ENCODE measurements around the gene RABL6.
"Not testable (repeated sequence)": the region's sequence is repeated elsewhere in the genome, so short reads cannot be mapped to it uniquely, and the experiment has no call there.

The RABL6 gene

GRCh38 chr9:136784997-136785361 lies 22.8 kb upstream of the RABL6 start:
- Histone ChIP-seq H3K9me3 (ENCODE audit: low read length) (no peaks in the 10 kb centered on the region), H3K27me3 (ENCODE audit: insufficient read depth, low read length) (peaks cover 10% of the 10 kb centered on the region), H3K36me3 (ENCODE audit: insufficient read depth, low read length) (no peaks in the 10 kb centered on the region), H2AFZ (ENCODE audit: low read depth, low read length) (no peak overlapping the region), H3K4me1 (ENCODE audit: insufficient read depth, low read length) (peaks cover 11% of the 10 kb centered on the region), H3K4me3 (ENCODE audit: low read length) (no peak overlapping the region)

- not testable (repeated sequence) for H3K36me3 ChIP-seq (ENCODE audit: insufficient read depth, low read length); H3K27me3 ChIP-seq (ENCODE audit: insufficient read depth, low read length); H3K4me3 ChIP-seq (ENCODE audit: low read length); H3K9me3 ChIP-seq (ENCODE audit: low read length); H2AFZ ChIP-seq (ENCODE audit: low read depth, low read length)
- peaks cover 17% of the 10 kb centered on the region for H3K4me1 ChIP-seq (ENCODE audit: insufficient read depth, low read length)
Measured at GRCh38 chr9:136785565-136786355, 22.0 kb upstream of the RABL6 start.

- Histone ChIP-seq H3K36me3 (ENCODE audit: insufficient read depth, low read length) (no peaks in the 10 kb centered on the region), H3K9me3 (ENCODE audit: low read length) (no peaks in the 10 kb centered on the region), H3K27me3 (ENCODE audit: insufficient read depth, low read length) (peaks cover 5% of the 10 kb centered on the region), H3K4me1 (ENCODE audit: insufficient read depth, low read length) (peaks cover 17% of the 10 kb centered on the region), H3K4me3 (ENCODE audit: low read length) (no peak overlapping the region), H2AFZ (ENCODE audit: low read depth, low read length) (no peak overlapping the region)
Measured at GRCh38 chr9:136786451-136786850, 21.3 kb upstream of the RABL6 start.

GRCh38 chr9:136786983-136787382 lies 20.8 kb upstream of the RABL6 start:
- H3K4me3 ChIP-seq (ENCODE audit: low read length); H3K27me3 ChIP-seq (ENCODE audit: insufficient read depth, low read length); H3K36me3 ChIP-seq (ENCODE audit: insufficient read depth, low read length); H3K9me3 ChIP-seq (ENCODE audit: low read length); H2AFZ ChIP-seq (ENCODE audit: low read depth, low read length): not testable (repeated sequence)
- peaks cover 17% of the 10 kb centered on the region for H3K4me1 ChIP-seq (ENCODE audit: insufficient read depth, low read length)

- Histone ChIP-seq H3K4me1 (ENCODE audit: insufficient read depth, low read length) (peaks cover 17% of the 10 kb centered on the region), H3K36me3 (ENCODE audit: insufficient read depth, low read length) (peaks cover 5% of the 10 kb centered on the region), H3K9me3 (ENCODE audit: low read length) (no peaks in the 10 kb centered on the region), H2AFZ (ENCODE audit: low read depth, low read length) (no peak overlapping the region), H3K4me3 (ENCODE audit: low read length) (no peak overlapping the region), H3K27me3 (ENCODE audit: insufficient read depth, low read length) (peaks cover 3% of the 10 kb centered on the region)
Measured at GRCh38 chr9:136787690-136788400, 19.9 kb upstream of the RABL6 start.

GRCh38 chr9:136788644-136789522 lies 18.9 kb upstream of the RABL6 start:
- H3K36me3 ChIP-seq (ENCODE audit: insufficient read depth, low read length) = peaks cover 13% of the 10 kb centered on the region
- not testable (repeated sequence) for H3K27me3 ChIP-seq (ENCODE audit: insufficient read depth, low read length); H3K4me3 ChIP-seq (ENCODE audit: low read length)

GRCh38 chr9:136789523-136789937 lies 18.2 kb upstream of the RABL6 start:
- Histone ChIP-seq H3K36me3 (ENCODE audit: insufficient read depth, low read length) (peaks cover 13% of the 10 kb centered on the region), H3K4me1 (ENCODE audit: insufficient read depth, low read length) (peaks cover 17% of the 10 kb centered on the region), H3K9me3 (ENCODE audit: low read length) (no peaks in the 10 kb centered on the region), H2AFZ (ENCODE audit: low read depth, low read length) (no peak overlapping the region), H3K4me3 (ENCODE audit: low read length) (no peak overlapping the region), H3K27me3 (ENCODE audit: insufficient read depth, low read length) (no peaks in the 10 kb centered on the region)

More at GRCh38 chr9:136788644-136789522, 18.9 kb upstream of the RABL6 start:
- not testable (repeated sequence) for H2AFZ ChIP-seq (ENCODE audit: low read depth, low read length); H3K9me3 ChIP-seq (ENCODE audit: low read length)
- H3K4me1 ChIP-seq (ENCODE audit: insufficient read depth, low read length) = peaks cover 17% of the 10 kb centered on the region

- H3K36me3 ChIP-seq (ENCODE audit: insufficient read depth, low read length) = peaks cover 13% of the 10 kb centered on the region
- H3K4me3 ChIP-seq (ENCODE audit: low read length) = peak within 1 kb of the TSS; percentile 79
- no peaks in the 10 kb centered on the region for H3K27me3 ChIP-seq (ENCODE audit: insufficient read depth, low read length)
- H3K4me1 ChIP-seq (ENCODE audit: insufficient read depth, low read length) = peaks cover 13% of the 10 kb centered on the region
- no peaks in the 10 kb centered on the region for H3K9me3 ChIP-seq (ENCODE audit: low read length)
- H2AFZ ChIP-seq (ENCODE audit: low read depth, low read length) = peak within 1 kb of the TSS; percentile 53
Measured at GRCh38 chr9:136790640-136791515, 16.9 kb upstream of the RABL6 start, which contains the start of gene TMEM141. Gene TMEM141 (plus strand): TSS chr9:136791344. CDS start chr9:136791371, 27 bp downstream.

GRCh38 chr9:136791516-136792276 lies 16.1 kb upstream of the RABL6 start:
- Histone ChIP-seq H3K4me1 (ENCODE audit: insufficient read depth, low read length) (peaks cover 21% of the 10 kb centered on the region), H2AFZ (ENCODE audit: low read depth, low read length) (peak overlapping the region; percentile 31)

GRCh38 chr9:136792321-136793085 lies 15.2 kb upstream of the RABL6 start:
- Histone ChIP-seq H3K4me3 (ENCODE audit: low read length) (no peak overlapping the region), H3K4me1 (ENCODE audit: insufficient read depth, low read length) (peaks cover 27% of the 10 kb centered on the region), H2AFZ (ENCODE audit: low read depth, low read length) (no peak overlapping the region), H3K9me3 (ENCODE audit: low read length) (no peaks in the 10 kb centered on the region), H3K36me3 (ENCODE audit: insufficient read depth, low read length) (peaks cover 13% of the 10 kb centered on the region), H3K27me3 (ENCODE audit: insufficient read depth, low read length) (no peaks in the 10 kb centered on the region)

More at GRCh38 chr9:136791516-136792276, 16.1 kb upstream of the RABL6 start:
- H3K4me3 ChIP-seq (ENCODE audit: low read length) = peak overlapping the region; percentile 79
- H3K9me3 ChIP-seq (ENCODE audit: low read length) = no peaks in the 10 kb centered on the region
- peaks cover 13% of the 10 kb centered on the region for H3K36me3 ChIP-seq (ENCODE audit: insufficient read depth, low read length)
- no peaks in the 10 kb centered on the region for H3K27me3 ChIP-seq (ENCODE audit: insufficient read depth, low read length)

All from neuron (in vitro differentiated cells).